NCI-H2171 treated with DMSO at 0.1 percent for 48 hours (cell line): ENCODE results near the gene STAC2.

Experiments used
- DNase-seq: peaks from one replicate; lab custom pipeline; 2025; lab: John Stamatoyannopoulos, UW

The STAC2 gene

DNA sequence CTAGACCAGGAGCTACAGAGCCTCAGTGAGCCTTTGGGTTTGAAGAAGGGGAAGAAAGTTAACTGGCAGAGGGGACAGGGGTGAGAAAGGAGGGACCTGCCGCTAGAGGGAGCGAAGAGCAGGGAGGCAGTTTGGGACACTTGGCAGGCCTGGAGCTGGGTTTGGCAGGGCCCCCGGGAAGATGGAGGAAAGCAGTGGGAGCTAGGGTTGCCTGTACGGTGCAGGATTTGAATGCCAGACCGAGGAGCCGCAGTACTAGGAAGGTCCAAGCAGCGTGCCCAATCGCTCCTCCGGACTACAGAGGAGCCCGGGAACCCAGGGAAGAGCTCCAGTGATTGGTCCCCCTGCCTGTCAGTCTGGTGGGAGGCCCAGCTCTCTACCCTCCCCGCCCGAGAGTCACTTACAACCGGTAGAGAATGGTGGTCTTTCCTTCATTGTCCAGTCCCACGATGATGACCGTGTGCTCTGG, 61.0 kb downstream of the STAC2 start:
- peak; percentile 77 for DNase-seq

DNA sequence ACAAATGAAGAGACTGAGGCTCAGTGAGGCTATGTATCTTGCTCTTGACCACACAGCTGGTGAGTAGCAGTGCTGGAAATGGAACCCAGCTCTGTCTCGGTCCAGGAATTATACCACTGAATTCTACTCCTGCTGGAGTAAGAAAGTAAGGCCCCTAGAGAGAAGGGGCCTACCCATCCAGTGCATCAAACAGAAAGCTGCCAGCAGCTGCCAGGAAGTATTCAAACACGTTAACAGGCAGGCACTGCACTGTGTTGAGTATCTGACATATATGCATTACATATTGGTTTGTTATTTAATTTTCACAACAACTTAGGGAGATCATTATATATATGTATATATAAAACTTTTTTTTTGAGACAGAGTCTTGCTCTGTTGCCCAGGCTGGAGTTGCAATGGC, 63.8 kb downstream of the STAC2 start:
- no peak for DNase-seq
